ENCODE results near the gene RASGRP1.

Gene RASGRP1

DNA sequence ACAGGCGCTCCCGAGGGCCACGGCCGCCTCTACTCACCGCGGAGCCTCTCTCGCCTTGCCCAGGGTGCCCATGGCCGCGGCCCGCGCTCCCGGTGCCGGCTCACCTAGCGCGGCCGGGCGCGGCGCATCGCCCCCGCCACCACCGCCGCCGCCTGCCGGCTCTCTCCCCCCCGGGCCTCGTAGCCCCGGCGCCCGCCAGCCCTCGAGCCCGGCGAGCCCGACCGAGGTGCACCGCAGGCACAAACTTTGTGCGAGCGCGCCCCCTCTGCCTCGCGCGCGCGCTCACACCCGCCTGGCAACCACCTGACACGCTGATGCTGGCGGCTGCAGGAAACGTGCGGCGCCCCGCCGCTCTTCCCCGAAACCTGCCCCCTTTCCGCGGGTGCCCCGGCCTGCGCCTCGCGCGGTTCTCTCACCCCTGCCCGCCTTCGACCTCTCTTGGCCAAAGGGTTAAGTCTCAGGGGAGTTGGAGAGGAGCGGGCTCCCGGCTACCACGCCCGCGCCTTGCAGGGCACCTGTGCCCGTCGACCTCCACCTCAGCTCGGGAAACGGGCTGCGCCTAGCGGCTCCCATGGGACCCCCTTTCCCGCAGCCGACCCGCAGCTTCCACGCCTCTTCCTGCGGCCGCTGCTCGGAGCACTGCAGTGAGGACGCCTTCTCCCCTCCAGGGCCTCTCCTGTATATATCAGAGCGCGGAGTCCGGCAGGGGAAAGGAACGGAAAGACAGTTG is at the start of gene RASGRP1:
Gene RASGRP1, minus strand, starts transcription at position 258 of the 730 bp plus-strand sequence. Its CDS starts 186 bp downstream, at position 72.
- peak within 1 kb of the TSS; percentile 56 for H3K4me3 ChIP-seq (ENCODE audit: low read depth, low read length)
- TF ChIP-seq, protein P1, sequence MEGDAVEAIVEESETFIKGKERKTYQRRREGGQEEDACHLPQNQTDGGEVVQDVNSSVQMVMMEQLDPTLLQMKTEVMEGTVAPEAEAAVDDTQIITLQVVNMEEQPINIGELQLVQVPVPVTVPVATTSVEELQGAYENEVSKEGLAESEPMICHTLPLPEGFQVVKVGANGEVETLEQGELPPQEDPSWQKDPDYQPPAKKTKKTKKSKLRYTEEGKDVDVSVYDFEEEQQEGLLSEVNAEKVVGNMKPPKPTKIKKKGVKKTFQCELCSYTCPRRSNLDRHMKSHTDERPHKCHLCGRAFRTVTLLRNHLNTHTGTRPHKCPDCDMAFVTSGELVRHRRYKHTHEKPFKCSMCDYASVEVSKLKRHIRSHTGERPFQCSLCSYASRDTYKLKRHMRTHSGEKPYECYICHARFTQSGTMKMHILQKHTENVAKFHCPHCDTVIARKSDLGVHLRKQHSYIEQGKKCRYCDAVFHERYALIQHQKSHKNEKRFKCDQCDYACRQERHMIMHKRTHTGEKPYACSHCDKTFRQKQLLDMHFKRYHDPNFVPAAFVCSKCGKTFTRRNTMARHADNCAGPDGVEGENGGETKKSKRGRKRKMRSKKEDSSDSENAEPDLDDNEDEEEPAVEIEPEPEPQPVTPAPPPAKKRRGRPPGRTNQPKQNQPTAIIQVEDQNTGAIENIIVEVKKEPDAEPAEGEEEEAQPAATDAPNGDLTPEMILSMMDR (IDR thresholded peaks at IDR 0.05; ENCODE audit: control insufficient read depth, extremely low read depth, insufficient read depth), result peak; percentile 49
- no peak for DNase-seq (ENCODE audit: low read depth)

DNA sequence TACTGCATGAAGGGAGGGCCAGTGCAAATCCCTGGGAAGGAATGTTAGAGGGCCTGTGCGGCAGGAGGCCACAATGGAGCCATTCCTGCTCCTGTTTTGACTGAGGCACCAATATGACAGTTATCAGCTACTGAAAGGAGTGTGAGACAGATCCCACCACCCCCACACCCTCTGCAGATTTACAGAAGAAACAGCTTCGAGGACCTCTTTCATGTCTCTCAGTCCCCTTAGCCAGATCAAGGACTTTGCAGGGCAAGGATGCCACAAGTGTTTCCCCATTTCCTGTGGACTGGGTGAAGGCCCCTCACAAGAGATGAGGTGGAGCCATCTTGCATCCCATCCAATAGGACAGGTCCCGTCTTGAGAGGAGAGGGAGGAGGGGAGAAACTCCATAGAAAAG is 48.5 kb upstream of the RASGRP1 start:
- no peak overlapping the region for H3K4me3 ChIP-seq (ENCODE audit: low read depth, low read length)
- TF ChIP-seq, protein P1 (IDR thresholded peaks at IDR 0.05; ENCODE audit: control insufficient read depth, extremely low read depth, insufficient read depth), result no peak
- no peak for DNase-seq (ENCODE audit: low read depth)

DNA sequence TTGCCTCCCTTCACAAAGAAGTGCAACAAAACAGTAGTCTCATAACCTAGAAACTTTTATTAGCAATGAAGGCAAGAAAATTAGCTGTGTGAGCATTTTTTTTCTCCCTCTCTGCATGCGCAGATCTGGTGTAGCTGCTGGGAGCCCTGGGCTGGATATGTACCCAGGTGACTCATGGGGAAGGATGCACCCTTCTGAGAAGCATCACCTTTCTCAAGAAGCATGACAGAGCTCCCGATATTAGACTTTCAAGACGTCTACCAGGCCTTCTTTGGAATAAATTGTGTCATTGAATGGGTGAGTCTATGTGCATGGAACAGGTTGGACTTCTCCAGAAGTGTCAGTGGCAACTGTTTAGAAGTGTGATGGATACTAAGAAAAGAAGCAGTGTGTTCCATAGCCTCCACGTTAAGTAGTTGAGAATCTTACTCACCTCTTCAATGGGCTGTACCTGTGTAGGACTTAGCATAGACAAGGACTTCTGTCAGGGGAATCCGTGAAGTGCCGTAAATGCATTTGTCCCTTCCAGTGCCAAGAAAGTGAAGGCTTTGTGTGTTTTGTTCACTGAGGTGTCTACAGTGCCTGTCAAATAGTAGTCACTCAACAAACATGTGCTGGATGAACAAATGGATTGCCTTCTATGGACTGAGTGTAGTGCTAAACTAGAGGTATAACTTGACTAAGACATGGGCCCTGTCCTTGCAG is 47.7 kb upstream of the RASGRP1 start:
- no peak overlapping the region for H3K4me3 ChIP-seq (ENCODE audit: low read depth, low read length)
- TF ChIP-seq, protein P1 (IDR thresholded peaks at IDR 0.05; ENCODE audit: control insufficient read depth, extremely low read depth, insufficient read depth), result no peak
- no peak for DNase-seq (ENCODE audit: low read depth)

DNA sequence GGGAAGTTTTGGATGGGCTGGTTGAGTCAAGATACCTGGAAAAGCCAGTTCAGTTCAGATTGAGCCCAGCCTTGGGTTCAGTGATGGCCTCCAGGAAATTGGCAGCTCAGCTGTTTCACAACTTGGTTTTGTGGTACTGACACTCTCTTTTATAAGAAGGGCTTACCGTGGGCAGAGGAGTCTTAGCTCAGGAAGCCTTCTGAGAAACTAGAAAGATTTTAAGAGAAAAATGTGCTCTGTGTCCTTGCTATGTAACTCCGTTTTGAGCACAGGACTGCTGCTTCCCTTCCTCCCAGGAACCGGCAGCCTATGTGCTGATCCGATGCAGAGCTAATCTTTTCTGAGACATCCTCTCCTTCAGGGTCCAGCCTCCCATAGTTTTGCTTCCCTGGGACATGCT is 46.6 kb upstream of the RASGRP1 start:
- TF ChIP-seq, protein P1 (IDR thresholded peaks at IDR 0.05; ENCODE audit: control insufficient read depth, extremely low read depth, insufficient read depth), result no peak
- no peak for DNase-seq (ENCODE audit: low read depth)
- H3K4me3 ChIP-seq (ENCODE audit: low read depth, low read length), result no peak overlapping the region

DNA sequence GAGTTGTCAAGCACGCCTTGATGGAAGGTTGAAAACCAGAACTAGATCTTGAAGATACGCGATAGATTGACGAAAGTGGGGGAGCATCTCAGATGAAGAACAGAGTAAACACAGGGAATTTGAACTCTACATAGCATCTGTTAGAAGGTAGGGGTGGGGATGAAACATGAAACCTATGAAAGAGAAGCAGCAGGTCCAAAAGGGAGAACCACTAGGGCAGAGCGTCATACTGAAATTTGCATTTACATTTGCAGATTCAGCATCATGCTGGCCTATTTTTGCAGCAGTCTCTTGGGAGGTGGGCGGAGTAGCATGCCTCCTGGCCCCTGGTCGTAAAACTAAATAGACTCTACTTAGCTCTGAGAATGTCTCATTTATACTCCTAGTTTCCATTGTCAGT is 46.1 kb upstream of the RASGRP1 start:
- no peak overlapping the region for H3K4me3 ChIP-seq (ENCODE audit: low read depth, low read length)
- DNase-seq (ENCODE audit: low read depth), result no peak
- TF ChIP-seq, protein P1 (IDR thresholded peaks at IDR 0.05; ENCODE audit: control insufficient read depth, extremely low read depth, insufficient read depth), result no peak

DNA sequence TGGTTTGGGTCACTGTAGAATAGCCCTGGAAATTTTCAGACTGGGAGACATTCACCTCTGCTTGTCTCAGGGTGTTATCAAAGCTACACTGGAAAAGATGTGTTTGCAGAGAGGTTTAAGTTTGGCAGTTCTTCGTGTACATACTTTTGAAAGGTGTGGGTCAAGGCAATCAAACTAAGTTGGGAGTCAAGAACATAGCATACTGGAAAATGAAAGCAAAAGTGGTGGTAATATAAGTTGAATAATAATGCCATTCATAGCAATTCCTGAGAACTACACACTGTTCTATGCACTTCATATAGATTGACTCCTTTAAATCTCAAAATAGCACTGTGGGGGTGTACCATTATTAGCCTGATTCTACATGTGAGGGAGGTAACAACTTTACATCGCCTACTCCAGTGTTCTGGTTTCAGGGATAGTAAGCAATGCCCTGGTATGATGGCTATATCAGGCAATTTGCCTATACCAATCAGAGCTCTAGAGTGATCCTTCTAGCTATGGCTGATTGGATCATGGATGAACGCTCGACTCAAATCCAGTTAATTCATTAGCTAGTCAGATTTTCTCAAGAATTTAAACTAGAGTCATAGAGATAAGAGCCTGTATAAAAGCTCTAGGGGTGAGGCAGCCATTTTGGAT is 44.6 kb upstream of the RASGRP1 start:
- no peak overlapping the region for H3K4me3 ChIP-seq (ENCODE audit: low read depth, low read length)
- TF ChIP-seq, protein P1 (IDR thresholded peaks at IDR 0.05; ENCODE audit: control insufficient read depth, extremely low read depth, insufficient read depth), result no peak
- no peak for DNase-seq (ENCODE audit: low read depth)
